ENCODE measurements around the gene AP2M1. TPM values are rescaled to one million over a fixed set of nuclear protein-coding genes. Genes with fewer than 3 reads are reported as not detected.

The AP2M1 gene
- polyA plus RNA-seq, 1 of the 3 experiments (the other 2 are of a cell fraction): 759 TPM

Other genes starting within 250 kb of the AP2M1 start
- gene ABCC5, start 157.0 kb upstream of the AP2M1 start, polyA plus RNA-seq (2012; rRNA removed): 25.9 and 40.6 TPM in 2 replicates
- not detected in 2 replicates for gene HTR3D, start 143.1 kb upstream of the AP2M1 start, polyA plus RNA-seq (2012; rRNA removed)
- not detected in 2 replicates for gene HTR3C, start 121.8 kb upstream of the AP2M1 start, polyA plus RNA-seq (2012; rRNA removed)
- not detected in 2 replicates for gene HTR3E, start 77.8 kb upstream of the AP2M1 start, polyA plus RNA-seq (2012; rRNA removed)
- 46.8 and 61.5 TPM in 2 replicates for gene EIF2B5, start 39.5 kb upstream of the AP2M1 start, polyA plus RNA-seq (2012; rRNA removed)
- gene DVL3, start 19.5 kb upstream of the AP2M1 start, polyA plus RNA-seq (2012; rRNA removed): 29.6 and 30.1 TPM in 2 replicates
- 55.6 and 59.2 TPM in 2 replicates for gene ABCF3, start 11.3 kb downstream of the AP2M1 start, polyA plus RNA-seq (2012; rRNA removed)
- 0.08 and 0.19 TPM in 2 replicates for gene VWA5B2, start 54.7 kb downstream of the AP2M1 start, polyA plus RNA-seq (2012; rRNA removed)
- 66.0 and 71.4 TPM in 2 replicates for gene ALG3, start 74.1 kb downstream of the AP2M1 start, polyA plus RNA-seq (2012; rRNA removed)
- 7.2 and 9.3 TPM in 2 replicates for gene EEF1AKMT4, start 74.8 kb downstream of the AP2M1 start, polyA plus RNA-seq (2012; rRNA removed)
- gene CAMK2N2, start 86.7 kb downstream of the AP2M1 start, polyA plus RNA-seq (2012; rRNA removed): 0.89 and 2.2 TPM in 2 replicates
- gene ECE2, start 101.2 kb downstream of the AP2M1 start, polyA plus RNA-seq (2012; rRNA removed): 0.03 and 0.16 TPM in 2 replicates
- gene PSMD2, start 124.4 kb downstream of the AP2M1 start, polyA plus RNA-seq (2012; rRNA removed): 328 and 382 TPM in 2 replicates
- gene EIF4G1, start 139.8 kb downstream of the AP2M1 start, polyA plus RNA-seq (2012; rRNA removed): 207 and 262 TPM in 2 replicates
- gene FAM131A, start 162.7 kb downstream of the AP2M1 start, polyA plus RNA-seq (2012; rRNA removed): 31.6 and 34.2 TPM in 2 replicates
- 8.6 and 9.1 TPM in 2 replicates for gene CLCN2, start 186.8 kb downstream of the AP2M1 start, polyA plus RNA-seq (2012; rRNA removed)
- gene POLR2H, start 186.9 kb downstream of the AP2M1 start, polyA plus RNA-seq (2012; rRNA removed): 206 and 258 TPM in 2 replicates
- 0.07 and 0.21 TPM in 2 replicates for gene THPO, start 203.4 kb downstream of the AP2M1 start, polyA plus RNA-seq (2012; rRNA removed)
- 0.57 and 0.95 TPM in 2 replicates for gene CHRD, start 205.2 kb downstream of the AP2M1 start, polyA plus RNA-seq (2012; rRNA removed)

Measured in SK-N-SH (cell line).